Panc1 (cell line): ENCODE results near the gene SAMHD1.

ENCODE experiments used
- POLR2AphosphoS5 ChIP-seq: IDR thresholded peaks from 2 replicates; pipeline ENCODE4 v1.6.1; 2012; ENCODE audit warnings: mild to moderate bottlenecking, low read depth, low read length, moderate library complexity
- TF ChIP-seq, protein P1 (sequence below): fragments of 450-650 bp; IDR thresholded peaks from 2 replicates; pipeline ENCODE4 v1.5.1; 2017; ENCODE audit warnings: mild to moderate bottlenecking
- TF ChIP-seq, protein P2 (sequence below), 2 experiments: IDR thresholded peaks; 2 replicates each; pipeline ENCODE4 v1.6.1; 2011 to 2012; ENCODE audit warnings: low read depth in 2 of 2, control low read depth in 1 of 2, low read length in 1 of 2, mild to moderate bottlenecking in 1 of 2, moderate library complexity in 1 of 2; ENCODE audit not compliant: insufficient read depth in 1 of 2

DNA sequence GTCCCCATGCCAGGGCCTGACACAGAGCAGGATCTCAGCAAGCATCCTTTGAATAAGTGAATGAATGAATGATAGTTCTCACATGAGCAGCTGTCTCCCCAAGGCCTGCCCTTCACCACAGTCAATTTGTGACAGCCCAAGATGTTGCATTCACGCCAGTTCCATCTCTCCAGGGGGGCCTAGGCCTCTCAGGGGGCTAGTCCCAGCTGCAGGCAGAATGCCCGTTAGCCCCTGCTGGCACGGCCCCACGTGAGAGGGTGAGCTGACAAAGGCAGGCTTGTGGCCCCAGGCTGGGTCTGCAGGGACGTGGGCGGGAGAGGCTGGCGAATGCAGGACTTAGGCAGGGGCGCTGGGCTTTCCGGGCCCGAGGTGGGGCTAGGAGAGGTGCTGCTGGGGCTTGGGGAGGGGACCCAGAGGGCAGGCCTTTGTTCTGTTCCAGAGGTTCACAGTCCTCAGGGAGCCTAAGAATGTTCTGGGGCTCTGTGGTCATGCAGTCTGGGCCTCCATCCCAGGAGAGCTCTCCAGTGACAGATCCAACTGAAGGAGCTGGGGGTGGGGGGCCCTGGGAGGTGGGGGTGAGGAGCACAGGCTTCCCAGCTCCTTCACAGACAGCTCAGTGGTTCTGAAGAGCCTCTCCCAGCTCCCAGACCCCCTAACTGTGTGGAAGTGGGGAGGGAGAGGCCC, 106.1 kb downstream of the SAMHD1 start:
- TF ChIP-seq, protein P1, sequence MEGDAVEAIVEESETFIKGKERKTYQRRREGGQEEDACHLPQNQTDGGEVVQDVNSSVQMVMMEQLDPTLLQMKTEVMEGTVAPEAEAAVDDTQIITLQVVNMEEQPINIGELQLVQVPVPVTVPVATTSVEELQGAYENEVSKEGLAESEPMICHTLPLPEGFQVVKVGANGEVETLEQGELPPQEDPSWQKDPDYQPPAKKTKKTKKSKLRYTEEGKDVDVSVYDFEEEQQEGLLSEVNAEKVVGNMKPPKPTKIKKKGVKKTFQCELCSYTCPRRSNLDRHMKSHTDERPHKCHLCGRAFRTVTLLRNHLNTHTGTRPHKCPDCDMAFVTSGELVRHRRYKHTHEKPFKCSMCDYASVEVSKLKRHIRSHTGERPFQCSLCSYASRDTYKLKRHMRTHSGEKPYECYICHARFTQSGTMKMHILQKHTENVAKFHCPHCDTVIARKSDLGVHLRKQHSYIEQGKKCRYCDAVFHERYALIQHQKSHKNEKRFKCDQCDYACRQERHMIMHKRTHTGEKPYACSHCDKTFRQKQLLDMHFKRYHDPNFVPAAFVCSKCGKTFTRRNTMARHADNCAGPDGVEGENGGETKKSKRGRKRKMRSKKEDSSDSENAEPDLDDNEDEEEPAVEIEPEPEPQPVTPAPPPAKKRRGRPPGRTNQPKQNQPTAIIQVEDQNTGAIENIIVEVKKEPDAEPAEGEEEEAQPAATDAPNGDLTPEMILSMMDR, result no peak
- TF ChIP-seq, protein P2, sequence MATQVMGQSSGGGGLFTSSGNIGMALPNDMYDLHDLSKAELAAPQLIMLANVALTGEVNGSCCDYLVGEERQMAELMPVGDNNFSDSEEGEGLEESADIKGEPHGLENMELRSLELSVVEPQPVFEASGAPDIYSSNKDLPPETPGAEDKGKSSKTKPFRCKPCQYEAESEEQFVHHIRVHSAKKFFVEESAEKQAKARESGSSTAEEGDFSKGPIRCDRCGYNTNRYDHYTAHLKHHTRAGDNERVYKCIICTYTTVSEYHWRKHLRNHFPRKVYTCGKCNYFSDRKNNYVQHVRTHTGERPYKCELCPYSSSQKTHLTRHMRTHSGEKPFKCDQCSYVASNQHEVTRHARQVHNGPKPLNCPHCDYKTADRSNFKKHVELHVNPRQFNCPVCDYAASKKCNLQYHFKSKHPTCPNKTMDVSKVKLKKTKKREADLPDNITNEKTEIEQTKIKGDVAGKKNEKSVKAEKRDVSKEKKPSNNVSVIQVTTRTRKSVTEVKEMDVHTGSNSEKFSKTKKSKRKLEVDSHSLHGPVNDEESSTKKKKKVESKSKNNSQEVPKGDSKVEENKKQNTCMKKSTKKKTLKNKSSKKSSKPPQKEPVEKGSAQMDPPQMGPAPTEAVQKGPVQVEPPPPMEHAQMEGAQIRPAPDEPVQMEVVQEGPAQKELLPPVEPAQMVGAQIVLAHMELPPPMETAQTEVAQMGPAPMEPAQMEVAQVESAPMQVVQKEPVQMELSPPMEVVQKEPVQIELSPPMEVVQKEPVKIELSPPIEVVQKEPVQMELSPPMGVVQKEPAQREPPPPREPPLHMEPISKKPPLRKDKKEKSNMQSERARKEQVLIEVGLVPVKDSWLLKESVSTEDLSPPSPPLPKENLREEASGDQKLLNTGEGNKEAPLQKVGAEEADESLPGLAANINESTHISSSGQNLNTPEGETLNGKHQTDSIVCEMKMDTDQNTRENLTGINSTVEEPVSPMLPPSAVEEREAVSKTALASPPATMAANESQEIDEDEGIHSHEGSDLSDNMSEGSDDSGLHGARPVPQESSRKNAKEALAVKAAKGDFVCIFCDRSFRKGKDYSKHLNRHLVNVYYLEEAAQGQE (IDR thresholded peaks at IDR 0.05; ENCODE audit: insufficient read depth in 1 of 2, low read depth in 2 of 2, low read length in 1 of 2), result no peak
- no peak for TF ChIP-seq POLR2AphosphoS5
